ENCODE measurements around the gene HLA-F.

The HLA-F gene

DNA sequence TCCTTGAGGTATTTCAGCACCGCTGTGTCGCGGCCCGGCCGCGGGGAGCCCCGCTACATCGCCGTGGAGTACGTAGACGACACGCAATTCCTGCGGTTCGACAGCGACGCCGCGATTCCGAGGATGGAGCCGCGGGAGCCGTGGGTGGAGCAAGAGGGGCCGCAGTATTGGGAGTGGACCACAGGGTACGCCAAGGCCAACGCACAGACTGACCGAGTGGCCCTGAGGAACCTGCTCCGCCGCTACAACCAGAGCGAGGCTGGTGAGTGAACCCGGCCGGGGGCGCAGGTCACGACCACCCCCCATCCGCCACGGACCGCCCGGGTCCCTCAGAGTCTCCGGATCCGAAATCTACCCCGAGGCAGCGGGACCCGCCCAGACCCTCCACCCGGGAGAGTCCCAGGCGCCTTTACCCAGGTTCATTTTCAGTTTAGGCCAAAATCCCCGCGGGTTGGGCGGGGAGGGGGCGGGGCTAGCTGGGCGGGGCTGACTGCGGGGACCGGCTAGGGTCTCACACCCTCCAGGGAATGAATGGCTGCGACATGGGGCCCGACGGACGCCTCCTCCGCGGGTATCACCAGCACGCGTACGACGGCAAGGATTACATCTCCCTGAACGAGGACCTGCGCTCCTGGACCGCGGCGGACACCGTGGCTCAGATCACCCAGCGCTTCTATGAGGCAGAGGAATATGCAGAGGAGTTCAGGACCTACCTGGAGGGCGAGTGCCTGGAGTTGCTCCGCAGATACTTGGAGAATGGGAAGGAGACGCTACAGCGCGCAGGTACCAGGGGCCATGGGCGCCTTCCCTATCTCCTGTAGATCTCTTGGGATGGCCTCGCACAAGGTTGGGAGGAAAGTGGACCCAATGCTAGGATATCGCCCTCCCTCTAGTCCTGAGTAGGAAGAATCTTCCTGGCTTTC is 693 bp downstream of the HLA-F start:
- in situ Hi-C loops (cut with MboI; ENCODE audit: low sequenced_read_pairs): no loop called here

DNA sequence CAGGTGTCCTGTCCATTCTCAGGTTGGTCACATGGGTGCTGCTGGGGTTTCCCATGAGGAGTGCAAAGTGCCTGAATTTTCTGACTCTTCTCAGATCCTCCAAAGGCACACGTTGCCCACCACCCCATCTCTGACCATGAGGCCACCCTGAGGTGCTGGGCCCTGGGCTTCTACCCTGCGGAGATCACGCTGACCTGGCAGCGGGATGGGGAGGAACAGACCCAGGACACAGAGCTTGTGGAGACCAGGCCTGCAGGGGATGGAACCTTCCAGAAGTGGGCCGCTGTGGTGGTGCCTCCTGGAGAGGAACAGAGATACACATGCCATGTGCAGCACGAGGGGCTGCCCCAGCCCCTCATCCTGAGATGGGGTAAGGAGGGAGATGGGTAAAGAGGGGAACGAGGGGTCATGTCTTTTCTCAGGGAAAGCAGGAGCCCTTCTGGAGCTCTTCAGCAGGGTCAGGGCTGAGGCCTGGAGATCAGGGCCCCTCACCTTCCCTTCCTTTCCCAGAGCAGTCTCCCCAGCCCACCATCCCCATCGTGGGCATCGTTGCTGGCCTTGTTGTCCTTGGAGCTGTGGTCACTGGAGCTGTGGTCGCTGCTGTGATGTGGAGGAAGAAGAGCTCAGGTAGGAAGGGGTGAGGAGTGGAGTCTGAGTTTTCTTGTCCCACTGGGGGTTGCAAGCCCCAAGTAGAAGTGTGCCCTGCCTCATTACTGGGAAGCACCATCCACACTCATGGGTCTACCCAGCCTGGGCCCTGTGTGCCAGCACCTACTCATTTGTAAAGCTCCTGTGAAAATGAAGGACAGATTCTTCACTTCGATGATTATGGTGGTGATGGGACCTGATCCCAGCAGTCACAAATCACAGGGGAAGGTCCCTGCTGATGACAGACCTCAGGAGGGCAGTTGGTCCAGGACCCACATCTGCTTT is 2.0 kb downstream of the HLA-F start:
- in situ Hi-C loops (cut with MboI; ENCODE audit: low sequenced_read_pairs): loop anchor here (25.0 kb wide), 1 partner anchor 287 kb away; no protein-coding TSS in a partner anchor

DNA sequence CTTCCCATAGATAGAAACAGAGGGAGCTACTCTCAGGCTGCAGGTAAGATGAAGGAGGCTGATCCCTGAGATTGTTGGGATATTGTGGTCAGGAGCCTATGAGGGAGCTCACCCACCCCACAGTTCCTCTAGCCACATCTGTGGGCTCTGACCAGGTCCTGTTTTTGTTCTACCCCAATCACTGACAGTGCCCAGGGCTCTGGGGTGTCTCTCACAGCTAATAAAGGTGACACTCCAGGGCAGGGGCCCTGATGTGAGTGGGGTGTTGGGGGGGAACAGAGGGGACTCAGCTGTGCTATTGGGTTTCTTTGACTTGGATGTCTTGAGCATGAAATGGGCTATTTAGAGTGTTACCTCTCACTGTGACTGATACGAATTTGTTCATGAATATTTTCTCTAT is 2.8 kb downstream of the HLA-F start:
- in situ Hi-C loops (cut with MboI; ENCODE audit: low sequenced_read_pairs): loop anchor here (25.0 kb wide), 1 partner anchor 286 kb away; no protein-coding TSS in a partner anchor

DNA sequence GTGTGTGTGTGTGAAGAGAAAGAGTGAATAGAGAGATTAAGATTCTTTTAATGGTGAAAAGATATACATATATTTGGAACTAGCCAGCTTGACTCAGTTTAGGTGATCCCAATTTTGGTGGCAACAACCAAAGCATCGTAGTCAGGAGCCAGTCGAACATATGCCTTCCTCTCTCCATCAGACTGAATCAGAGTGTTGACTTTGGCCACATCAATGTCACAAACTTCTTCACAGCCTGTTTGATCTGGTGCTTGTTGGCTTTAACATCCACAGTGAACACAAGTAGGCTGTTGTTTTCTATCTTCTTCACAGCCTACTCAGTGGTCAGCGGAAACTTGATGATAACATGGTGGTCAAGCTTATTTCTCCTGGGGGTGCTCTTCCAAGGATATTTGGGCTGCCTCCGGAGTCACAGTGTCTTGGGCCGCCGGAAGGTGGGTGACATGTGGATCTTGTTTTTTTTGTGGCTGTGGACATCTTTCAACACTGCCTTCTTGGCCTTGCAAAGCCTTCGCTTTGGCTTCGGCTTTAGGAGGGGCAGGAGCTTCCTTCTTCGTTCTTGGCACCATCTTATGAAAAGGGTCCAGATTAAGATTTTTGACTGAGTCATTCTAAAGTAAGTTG is 3.4 kb downstream of the HLA-F start:
- in situ Hi-C loops (cut with MboI; ENCODE audit: low sequenced_read_pairs): loop anchor here (25.0 kb wide), 1 partner anchor 286 kb away; no protein-coding TSS in a partner anchor

DNA sequence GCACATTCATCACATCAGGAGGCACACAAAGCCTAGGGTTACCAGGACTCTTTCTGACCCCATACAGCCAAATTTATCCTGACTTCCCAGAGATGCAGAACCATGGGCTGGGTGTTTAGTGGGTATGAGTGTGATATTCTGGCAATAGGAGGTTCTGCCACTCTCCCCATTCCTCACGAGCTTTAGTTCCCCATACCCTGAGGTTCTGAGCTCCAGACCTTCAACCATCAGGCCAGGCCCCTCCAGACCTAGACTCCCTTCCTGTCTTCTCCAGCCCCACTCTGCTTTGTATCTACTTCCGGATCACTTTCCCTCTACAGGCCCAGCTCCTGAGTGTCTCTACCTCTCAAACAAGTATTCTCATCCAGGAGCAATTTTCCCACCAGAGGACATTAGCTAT is 4.4 kb downstream of the HLA-F start:
- in situ Hi-C loops (cut with MboI; ENCODE audit: low sequenced_read_pairs): loop anchor here (25.0 kb wide), 1 partner anchor 285 kb away; no protein-coding TSS in a partner anchor

DNA sequence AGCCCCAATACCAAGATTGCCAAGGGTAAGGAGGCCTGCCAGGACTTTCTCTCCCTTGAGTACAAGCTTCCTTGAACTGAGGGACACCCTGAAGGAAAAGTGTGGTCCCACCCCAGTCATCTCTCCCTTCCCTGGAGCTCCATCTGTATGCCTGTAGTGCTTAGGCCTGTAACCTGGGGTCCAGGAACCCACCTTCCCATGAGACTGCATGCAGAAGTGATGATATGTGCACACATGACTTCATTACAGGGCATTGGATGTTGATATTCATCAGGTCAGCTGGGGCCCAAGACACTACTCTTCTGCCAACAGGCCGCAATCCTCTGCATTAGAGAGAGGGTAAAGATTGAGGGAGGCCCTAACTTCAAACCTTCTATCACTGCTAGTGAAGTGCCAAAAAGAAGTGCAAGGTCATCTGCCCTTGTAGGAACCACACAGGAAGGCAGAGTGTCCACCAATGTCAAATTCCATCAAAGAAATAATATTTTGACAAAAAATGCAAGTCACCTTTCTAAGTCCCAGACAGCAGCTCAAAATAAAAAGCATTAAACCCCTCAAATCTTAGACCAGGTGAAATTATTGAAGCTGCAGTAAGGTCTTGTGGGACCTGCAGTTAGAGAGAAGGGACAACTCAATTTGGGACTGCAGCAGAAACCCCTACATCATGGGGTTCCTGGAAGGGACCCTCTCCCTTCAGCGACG is 5.1 kb downstream of the HLA-F start:
- in situ Hi-C loops (cut with MboI; ENCODE audit: low sequenced_read_pairs): loop anchor here (25.0 kb wide), 1 partner anchor 284 kb away; no protein-coding TSS in a partner anchor

DNA sequence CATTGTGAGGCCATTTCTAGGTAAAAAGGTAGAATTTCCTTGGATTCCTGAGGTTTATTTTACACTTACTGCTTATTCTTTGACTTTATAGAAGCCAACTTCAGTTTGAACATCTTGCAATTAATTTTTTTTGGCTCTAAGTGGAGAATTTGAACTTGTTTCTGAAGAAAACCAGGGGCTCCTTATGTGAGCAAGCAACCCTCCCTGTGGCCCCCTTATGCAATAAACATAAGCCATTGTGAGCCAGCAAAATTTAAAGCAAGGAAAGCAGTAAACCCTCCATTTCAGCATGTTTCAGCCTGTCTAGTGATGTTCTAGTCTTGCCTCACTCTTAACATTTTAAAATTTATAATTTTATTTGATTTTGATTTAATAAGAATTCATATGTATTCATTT is 5.6 kb downstream of the HLA-F start:
- in situ Hi-C loops (cut with MboI; ENCODE audit: low sequenced_read_pairs): loop anchor here (25.0 kb wide), 1 partner anchor 283 kb away; no protein-coding TSS in a partner anchor

DNA sequence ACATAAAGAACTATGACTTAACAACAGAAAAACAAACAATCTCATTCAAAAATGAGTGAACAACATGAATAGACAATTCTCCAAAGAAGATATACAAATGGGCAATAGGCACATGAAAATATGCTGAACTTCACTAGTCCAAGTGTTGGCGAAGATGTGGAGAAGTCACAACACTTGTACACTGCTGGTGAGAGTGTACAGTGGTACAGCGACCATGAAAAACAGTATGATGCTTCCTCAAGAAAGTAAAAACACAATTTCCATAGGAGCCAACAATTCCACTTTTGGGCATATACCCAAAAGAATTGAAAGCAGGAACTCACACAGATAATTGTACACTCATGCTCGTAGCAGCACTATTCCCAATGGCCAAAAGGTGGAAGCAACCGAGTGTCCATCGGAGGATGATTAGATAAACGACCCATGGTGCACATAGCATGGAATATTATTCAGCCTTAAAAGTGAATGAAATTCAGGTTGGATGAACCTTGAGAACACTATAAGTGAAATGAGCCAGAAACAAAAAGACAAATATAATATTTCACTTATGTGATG is 6.6 kb downstream of the HLA-F start:
- in situ Hi-C loops (cut with MboI; ENCODE audit: low sequenced_read_pairs): loop anchor here (25.0 kb wide), 1 partner anchor 282 kb away; no protein-coding TSS in a partner anchor

DNA sequence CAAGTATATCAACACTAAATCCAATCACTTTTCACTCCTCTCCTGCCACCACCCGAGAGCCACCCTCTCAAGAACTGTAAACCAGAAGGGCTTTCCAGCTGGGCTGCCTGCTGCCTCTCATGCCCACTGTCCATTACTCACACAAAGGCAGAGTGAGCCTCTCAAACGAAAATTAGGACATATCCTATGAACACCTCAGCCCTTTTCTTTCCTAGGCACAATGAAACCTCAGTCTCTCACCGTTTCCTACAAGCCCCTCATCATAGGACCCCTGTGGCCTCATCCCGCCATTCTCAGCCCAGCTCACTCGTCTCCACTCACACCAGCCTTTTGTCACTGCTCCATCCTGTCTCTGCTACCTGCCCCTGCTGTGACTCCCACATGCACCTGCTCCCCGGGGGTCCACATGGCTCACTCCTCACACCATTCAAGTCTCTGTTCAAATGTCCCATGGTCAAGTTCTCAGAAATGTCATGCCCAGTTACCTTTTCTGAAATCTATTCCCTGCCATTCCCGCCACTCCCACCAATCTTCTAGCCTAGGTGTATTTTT is 7.4 kb downstream of the HLA-F start:
- in situ Hi-C loops (cut with MboI; ENCODE audit: low sequenced_read_pairs): loop anchor here (25.0 kb wide), 1 partner anchor 282 kb away; no protein-coding TSS in a partner anchor

DNA sequence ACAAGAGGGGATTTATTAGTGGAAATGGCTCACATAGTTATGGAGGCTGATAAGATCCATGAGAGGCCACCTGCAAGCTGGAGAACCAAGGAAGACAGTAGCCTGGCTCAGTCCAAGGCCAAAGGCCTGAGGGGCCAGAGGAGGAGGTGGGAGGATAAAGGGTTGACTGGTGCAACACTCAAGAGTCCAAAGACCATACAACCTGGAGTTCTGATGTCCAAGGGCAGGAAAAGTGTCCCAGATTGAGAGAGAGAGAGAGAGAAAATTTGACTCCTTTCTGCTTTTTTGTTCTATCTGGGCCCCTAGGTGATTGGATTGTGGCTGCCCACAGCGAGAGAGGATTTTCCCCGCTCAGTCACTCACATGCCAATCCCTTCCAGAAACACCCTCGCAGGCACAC is 8.0 kb downstream of the HLA-F start:
- in situ Hi-C loops (cut with MboI; ENCODE audit: low sequenced_read_pairs): loop anchor here (25.0 kb wide), 1 partner anchor 281 kb away; no protein-coding TSS in a partner anchor

DNA sequence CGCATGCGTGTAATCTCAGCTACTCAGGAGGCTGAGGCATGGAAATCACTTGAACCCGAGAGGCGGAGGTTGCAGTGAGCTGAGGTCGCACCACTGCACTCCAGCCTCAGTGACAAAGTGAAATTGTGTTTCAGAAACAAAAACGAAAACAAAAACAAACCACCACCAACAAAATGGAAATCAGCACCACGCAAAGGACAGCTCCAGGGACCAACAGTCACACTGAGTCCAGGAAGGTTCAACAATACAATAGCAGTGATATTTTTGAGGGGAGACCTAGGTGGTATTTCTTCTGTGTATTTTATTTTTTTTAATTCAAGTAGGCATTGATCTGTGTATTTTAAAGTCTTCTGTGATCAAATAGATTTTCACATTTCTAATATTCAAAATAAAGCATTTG is 9.8 kb downstream of the HLA-F start:
- in situ Hi-C loops (cut with MboI; ENCODE audit: low sequenced_read_pairs): loop anchor here (25.0 kb wide), 1 partner anchor 279 kb away; no protein-coding TSS in a partner anchor

DNA sequence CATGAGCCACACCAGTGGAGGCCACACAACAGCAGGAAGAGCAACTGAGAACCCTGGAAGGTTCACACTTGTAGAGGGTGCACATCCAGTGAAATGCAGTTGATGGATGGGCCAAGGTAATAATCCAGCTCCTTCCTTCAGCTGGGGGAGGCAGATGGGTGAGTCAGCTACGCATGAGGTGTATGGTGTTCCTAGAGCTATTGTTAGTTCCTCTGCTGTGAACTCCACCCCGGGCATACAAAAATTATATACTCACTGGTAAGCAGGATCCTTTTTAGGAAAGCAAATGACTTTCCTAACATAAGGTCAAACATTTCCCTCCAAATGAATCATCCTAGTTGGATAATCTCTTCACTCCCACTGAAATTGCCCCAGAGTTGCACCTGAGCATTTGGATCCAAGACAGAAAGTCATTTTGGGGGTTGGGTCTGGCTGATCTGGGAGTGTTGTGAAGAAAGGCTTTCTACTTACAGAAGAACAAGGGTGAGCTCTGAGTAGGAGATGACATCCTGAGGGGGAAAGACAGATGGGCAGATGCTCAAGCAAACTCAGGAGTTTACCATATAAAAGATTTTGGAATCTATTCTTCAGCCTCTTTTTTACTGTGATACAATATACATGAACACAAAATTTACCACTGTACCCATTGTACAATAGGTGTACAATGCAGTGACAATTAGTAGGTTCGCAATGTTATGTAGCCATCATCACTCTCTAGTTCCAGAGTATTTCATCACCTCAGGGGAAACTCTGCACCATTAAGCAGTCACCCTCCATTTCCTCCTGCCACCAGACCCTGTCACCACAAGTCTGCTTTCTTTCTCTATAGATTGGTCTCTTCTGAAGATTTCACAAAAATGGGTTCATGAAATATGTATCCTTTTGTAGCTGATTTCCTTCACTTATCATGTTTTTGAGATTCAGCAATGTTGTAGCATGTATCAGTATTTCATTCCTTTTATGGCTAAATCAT is 11.1 kb downstream of the HLA-F start:
- in situ Hi-C loops (cut with MboI; ENCODE audit: low sequenced_read_pairs): loop anchor here (25.0 kb wide), 1 partner anchor 278 kb away; no protein-coding TSS in a partner anchor

DNA sequence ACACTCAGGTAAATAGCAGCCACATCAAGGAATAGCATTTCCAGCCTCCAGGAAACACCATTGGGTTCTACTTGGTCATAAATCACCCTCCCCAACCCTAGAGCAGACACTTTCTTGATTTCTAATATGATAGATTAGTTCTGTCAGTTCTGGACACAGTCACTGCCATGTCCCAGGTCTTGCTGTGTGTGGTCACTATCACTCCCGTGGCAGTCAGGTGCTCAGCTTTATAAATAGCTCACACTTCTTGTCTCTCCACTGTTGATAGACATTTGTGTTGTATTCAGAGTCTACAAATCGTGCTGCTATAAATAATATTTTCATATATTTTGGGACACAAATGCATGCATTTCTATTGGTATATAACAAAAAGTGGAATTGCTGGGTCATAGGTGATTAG is 13.3 kb downstream of the HLA-F start:
- in situ Hi-C loops (cut with MboI; ENCODE audit: low sequenced_read_pairs): loop anchor here (25.0 kb wide), 1 partner anchor 276 kb away; no protein-coding TSS in a partner anchor

DNA sequence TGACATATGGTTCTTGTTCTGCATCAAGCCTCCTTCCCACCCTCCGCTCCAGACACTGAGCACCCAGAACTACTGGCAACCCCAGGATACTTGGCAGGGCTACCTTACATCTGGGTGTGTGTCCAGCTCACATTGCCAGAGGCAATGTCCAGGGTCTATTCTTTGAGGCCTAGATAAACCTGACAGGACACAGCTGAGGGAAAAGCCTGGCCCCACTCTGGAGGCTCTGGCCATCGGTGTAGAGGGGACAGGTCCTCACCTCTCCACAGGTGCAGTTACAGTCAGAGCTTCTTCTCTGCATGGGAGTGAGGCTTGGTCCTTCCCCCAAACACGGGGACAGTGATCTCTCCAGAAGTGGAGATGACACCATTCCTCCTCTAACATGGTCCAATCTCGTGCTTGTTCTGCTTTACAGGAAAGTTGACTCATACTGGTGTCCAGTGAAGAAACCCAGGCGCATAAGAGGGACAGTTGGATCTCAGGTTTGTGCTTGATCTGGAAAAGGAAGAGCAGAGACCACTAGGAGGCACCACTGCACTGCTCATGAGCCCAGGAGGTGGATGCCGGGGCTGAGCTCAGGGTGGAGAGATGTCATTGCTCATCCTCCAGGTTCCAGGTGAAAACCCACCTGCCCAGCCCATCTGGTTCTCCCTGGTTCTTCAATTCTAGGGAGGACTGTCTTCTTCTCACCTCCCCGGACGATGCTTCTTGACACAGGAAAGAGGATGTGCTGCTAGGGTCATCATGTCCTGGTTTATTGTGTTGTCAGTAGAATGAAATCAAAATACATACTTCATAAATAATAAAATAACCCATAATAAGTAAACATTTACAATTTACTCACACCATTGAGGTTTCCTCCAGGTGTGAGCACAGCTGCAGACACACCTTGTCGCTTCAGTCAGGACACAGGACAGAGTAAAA is 14.7 kb downstream of the HLA-F start:
- in situ Hi-C loops (cut with MboI; ENCODE audit: low sequenced_read_pairs): loop anchor here (25.0 kb wide), 1 partner anchor 274 kb away; no protein-coding TSS in a partner anchor

DNA sequence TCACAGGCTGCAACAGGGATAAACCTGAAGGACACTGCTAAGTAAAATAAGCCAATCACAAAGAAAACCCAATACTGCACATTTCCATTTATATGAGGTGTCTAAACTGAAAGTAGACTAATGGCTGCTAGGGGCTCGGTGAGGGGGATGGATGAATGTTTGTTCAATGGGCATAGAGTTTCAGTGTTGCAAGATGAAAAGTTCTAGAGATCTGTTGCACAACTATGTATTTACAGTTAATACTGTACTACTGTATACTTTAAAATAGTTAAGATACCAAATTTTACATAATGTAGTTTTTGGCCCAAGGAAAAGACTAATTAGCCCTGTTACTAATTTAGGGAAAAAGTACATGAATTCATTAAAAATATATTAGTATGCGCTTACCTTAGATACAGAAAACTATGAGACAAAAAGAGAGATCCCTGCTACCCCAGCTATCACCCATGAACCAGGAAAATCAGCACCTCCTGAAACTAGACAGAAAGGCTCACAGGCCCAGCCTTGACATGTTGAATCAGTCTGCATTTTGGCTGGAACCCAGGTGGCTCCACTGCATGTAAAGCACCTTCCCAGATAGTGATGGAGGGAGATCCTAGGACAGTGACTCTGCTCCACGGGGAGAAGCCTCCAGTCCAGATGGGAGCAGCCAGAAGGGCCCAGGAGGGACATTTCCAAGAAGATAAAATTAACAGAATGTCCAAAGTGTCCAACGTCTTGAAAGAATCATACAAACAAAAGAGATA is 16.1 kb downstream of the HLA-F start:
- in situ Hi-C loops (cut with MboI; ENCODE audit: low sequenced_read_pairs): loop anchor here (25.0 kb wide), 1 partner anchor 273 kb away; no protein-coding TSS in a partner anchor

DNA sequence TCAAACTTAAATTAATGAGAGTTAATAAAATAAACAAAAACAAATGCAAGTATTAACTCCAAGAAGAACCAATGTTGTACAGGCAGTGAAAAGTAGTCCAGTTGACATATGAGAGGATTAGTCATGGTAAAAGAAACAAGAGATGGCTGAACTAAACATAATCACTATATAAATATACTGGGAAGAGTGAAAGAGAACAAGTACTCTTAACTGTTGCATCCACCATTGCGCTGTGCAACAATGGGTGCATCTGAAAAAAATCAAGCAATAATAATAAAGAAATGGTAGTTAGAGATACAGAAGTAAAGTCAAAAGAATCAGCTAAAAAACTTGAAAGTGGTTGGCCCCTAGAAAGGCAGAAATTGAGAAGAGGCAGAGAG is 16.6 kb downstream of the HLA-F start:
- in situ Hi-C loops (cut with MboI; ENCODE audit: low sequenced_read_pairs): loop anchor here (25.0 kb wide), 1 partner anchor 272 kb away; no protein-coding TSS in a partner anchor
